Mucosa of descending colon (tissue), 3 donors: Measurements from ENCODE around the gene ZNF217. TPM values are rescaled to one million over a fixed set of nuclear protein-coding genes. Genes with fewer than 3 reads are reported as not detected.
"Not testable (repeated sequence)": the region's sequence is repeated elsewhere in the genome, so short reads cannot be mapped to it uniquely, and the experiment has no call there.

Experiments used
- ATAC-seq: fragments of 200-7000 bp; cut with Tn5 transposase; one replicate; pipeline ENCODE4 v1.9.1; 2020; ENCODE audit warnings: mild to moderate bottlenecking, moderate library complexity
- DNase-seq, 3 donors: peaks; one replicate each; pipeline ENCODE4 v3.0.0-alpha.2; 2020
- H3K36me3 ChIP-seq: fragments of 200-600 bp; one replicate; pipeline ENCODE4 v1.8.0; 2021; ENCODE audit warnings: low read depth, mild to moderate bottlenecking
- H3K4me1 ChIP-seq: fragments of 200-600 bp; one replicate; pipeline ENCODE4 v1.8.0; 2021; ENCODE audit warnings: low read depth, mild to moderate bottlenecking
- H3K4me3 ChIP-seq: fragments of 200-600 bp; one replicate; pipeline ENCODE4 v1.8.0; 2021; ENCODE audit warnings: mild to moderate bottlenecking
- H3K9me3 ChIP-seq: fragments of 200-600 bp; one replicate; pipeline ENCODE4 v1.8.0; 2021; ENCODE audit warnings: mild to moderate bottlenecking
- intact Hi-C, 2 donors: fragments of 100-400 bp; cut with DNase I in 1 of 2; cut with micrococcal nuclease in 1 of 2; formaldehyde crosslinking; loops; one replicate each; pipeline versions ENCODE4 v1.11.0 to v1.11.1; 2022; cut with DNase I, micrococcal nuclease
- total RNA-seq, 3 donors: library from RNA; stranded (reverse); fragmentation: NEBNext Ultra II Directional in 2 of 3; extraction: Animal tissue kit (Norgen Biotek cat#: 25700) in 2 of 3; gene quantifications; one replicate each; pipeline versions ENCODE4 v1.2.1 to v1.2.4, GENCODE V29; 2021 to 2023
- TF ChIP-seq, protein P1 (sequence below): fragments of 200-600 bp; IDR thresholded peaks from one replicate; pipeline ENCODE4 v1.8.0; 2022; ENCODE audit warnings: antibody characterized with exemption, mild to moderate bottlenecking
- donor health status: DM: no; HTN: no; CAD: no; lungs with moderate emphysema.
- donor health status: DM: no; HTN: no; CAD: no.
- donor health status: DM: no; HTN: yes; CAD: no.

The ZNF217 gene
- total RNA-seq, 3 donors from 2014 or later, result 38.9 to 79.8 (median 78.2) TPM

DNA sequence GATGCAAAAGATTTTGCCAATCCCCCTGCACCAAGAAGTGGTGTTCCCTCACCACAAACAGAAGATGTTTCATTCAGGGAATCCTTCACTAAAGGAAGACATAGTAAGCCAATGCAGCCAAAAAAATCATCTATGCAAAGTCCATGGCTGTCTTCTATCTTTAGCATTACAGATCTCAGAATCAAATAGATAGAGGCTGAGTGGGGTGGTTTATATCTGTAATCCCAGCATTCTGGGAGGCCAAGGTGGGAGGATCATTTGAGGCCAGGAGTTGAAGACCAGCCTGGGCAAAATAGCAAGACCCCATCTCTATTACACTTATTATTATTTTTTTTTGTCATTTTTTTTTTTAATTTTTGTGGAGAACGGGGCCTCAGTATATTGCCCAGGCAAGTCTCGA, 32.9 kb upstream of the ZNF217 start:
- H3K36me3 ChIP-seq, result no peaks in the 10 kb centered on the region
- DNase-seq, result no peak
- intact Hi-C loops, result no loop called here

DNA sequence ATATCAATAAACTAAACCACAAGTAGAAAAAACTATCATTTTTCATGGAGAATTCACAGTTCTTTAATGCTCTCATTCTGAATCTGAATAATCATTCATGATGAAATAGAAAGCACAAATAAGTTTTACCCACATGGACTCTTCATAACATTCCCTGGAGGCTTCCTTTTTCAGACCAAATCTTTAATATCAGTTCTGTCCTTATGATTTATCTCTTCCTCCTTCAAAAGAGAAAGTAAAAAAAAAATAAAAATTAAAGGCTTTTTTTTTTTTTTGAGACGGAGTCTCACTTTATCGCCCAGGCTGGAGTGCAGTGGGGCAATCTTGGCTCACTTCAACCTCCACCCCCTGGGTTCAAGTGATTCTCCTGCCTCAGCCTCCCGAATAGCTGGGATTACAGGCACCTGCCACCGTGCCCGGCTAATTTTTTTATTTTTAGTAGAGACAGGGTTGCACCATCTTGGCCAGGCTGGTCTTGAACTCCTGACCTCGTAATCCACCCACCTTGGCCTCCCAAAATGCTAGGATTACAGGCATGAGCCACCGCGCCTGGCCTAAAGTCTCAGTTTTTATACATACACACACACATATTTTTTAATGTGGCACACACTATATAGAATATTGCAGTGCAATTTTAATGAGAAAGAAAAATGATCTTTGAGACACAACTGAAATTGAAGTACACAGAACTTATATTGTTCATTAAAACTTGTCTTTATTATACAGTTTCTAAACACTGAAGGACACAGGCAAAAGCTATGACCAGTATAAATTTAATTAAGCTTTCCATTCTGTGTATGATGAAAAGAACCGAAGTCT, 31.9 kb upstream of the ZNF217 start:
- DNase-seq (no peak), ATAC-seq (no peak)
- peaks cover 23% of the 10 kb centered on the region for H3K4me1 ChIP-seq
- intact Hi-C loops, result no loop called here
- H3K9me3 ChIP-seq, result no peaks in the 10 kb centered on the region
- H3K36me3 ChIP-seq, result no peaks in the 10 kb centered on the region
- H3K4me3 ChIP-seq, result no peak overlapping the region
- TF ChIP-seq, protein P1, sequence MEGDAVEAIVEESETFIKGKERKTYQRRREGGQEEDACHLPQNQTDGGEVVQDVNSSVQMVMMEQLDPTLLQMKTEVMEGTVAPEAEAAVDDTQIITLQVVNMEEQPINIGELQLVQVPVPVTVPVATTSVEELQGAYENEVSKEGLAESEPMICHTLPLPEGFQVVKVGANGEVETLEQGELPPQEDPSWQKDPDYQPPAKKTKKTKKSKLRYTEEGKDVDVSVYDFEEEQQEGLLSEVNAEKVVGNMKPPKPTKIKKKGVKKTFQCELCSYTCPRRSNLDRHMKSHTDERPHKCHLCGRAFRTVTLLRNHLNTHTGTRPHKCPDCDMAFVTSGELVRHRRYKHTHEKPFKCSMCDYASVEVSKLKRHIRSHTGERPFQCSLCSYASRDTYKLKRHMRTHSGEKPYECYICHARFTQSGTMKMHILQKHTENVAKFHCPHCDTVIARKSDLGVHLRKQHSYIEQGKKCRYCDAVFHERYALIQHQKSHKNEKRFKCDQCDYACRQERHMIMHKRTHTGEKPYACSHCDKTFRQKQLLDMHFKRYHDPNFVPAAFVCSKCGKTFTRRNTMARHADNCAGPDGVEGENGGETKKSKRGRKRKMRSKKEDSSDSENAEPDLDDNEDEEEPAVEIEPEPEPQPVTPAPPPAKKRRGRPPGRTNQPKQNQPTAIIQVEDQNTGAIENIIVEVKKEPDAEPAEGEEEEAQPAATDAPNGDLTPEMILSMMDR, result no peak

More for the DNA sequence above, 32.9 kb upstream of the ZNF217 start:
- Histone ChIP-seq H3K4me3 (no peak overlapping the region), H3K4me1 (peaks cover 14% of the 10 kb centered on the region), H3K9me3 (no peaks in the 10 kb centered on the region)
- ATAC-seq, result no peak
- TF ChIP-seq, protein P1, result no peak

- peaks cover 23% of the 10 kb centered on the region for H3K4me1 ChIP-seq
- H3K36me3 ChIP-seq, ATAC-seq, DNase-seq, H3K4me3 ChIP-seq, intact Hi-C loops, H3K9me3 ChIP-seq: not testable (repeated sequence)
Measured at GRCh38 chr20:53624927-53625250, 31.2 kb upstream of the ZNF217 start.

DNA sequence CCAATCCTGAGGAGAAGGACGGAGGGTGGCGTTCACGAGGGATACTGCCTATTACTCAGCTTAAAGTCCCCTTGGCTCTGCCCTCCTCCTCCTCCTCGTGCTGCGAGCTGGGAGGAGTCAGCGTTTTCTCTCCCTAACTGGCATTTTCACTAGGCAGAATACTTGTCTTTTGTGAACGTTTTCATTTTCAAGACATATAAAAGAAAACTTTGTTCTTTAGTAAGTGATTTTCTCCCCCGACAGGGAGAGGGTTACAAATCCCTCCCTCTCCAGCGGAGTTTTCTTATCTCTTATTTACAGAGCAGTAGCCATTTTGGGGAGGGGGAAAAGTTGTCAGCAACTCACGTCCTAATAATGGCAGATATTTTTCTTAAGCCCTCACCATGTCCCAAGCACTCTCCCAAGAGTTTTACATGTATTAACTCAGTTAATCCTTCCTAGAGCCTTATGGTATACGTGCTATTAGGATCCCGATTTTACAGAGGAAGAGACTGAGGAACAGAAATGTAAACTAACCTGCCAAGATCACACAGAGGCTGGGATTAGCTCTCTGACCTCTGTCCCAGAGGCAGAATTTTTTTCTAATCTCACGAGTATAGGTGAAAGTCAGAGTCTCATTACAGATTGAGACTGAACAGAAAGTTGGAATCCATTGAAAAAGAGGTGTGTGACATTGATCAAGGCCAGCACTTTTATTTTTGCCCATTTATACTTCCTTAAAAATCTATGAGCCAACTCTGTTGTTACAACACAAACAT, 30.0 kb upstream of the ZNF217 start:
- intact Hi-C loops, result no loop called here
- H3K9me3 ChIP-seq, result no peaks in the 10 kb centered on the region

DNA sequence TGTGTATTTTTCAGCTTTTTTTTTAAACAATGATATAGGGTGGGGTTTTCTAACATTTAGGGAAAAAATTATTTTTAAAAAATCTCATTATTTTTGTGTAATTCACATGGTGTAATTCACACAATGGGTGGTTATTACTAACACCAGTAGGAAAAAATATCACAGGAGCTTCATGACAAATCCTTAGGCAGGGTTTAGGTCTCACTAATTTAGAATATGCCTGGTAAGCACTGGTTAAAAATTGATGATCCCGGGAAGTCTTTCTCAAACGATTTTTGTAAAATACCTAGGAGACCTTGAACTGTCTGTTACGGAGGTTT, 29.5 kb upstream of the ZNF217 start:
- ATAC-seq (no peak), DNase-seq (no peak)
- intact Hi-C loops, result no loop called here
- TF ChIP-seq, protein P1, result no peak
- H3K4me3 ChIP-seq, result peak overlapping the region; percentile 7
- peaks cover 23% of the 10 kb centered on the region for H3K4me1 ChIP-seq
- no peaks in the 10 kb centered on the region for H3K36me3 ChIP-seq
- no peaks in the 10 kb centered on the region for H3K9me3 ChIP-seq

More for the DNA sequence above, 30.0 kb upstream of the ZNF217 start:
- peak; percentile 85 for ATAC-seq
- TF ChIP-seq, protein P1, result no peak
- H3K4me1 ChIP-seq, result peaks cover 23% of the 10 kb centered on the region
- peak; percentile 61 to 79 (median 67) for DNase-seq
- H3K4me3 ChIP-seq, result peak overlapping the region; percentile 7
- no peaks in the 10 kb centered on the region for H3K36me3 ChIP-seq
